GM12873 (cell line): ENCODE data around the gene KRT32.

Experiments used
- CTCF ChIP-seq: IDR thresholded peaks from 2 replicates; pipeline ENCODE4 v1.5.1; 2012; ENCODE audit warnings: low read depth, mild to moderate bottlenecking, moderate library complexity, low read length, control low read depth; ENCODE audit not compliant: insufficient read depth; ENCODE audit errors: missing control alignments

Gene KRT32

DNA sequence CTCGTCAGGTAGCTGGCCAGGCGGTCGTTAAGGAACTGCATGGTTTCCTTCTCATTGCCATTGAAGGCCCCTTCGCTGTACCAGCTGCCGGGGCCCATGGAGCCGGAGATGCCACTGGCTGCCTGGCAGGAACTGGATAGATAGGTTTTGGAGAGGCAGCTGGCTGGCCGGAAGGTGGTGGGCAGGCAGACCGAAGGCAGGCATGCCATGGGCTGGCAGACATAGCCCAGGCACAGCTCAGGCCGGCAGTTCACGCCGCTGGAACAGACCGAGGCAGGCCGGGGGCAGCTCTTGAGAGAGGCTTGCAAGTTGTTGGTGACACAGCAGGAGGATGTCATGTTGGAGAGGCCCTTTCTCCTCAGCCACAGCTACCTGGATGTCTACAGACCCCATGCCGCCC, at the start of gene KRT32:
TSS of gene KRT32 (minus strand) at position 399 of the 400 bp plus-strand sequence. CDS start at position 338, 61 bp downstream.
- TF ChIP-seq CTCF = no peak

GRCh38 chr17:41516830-41517283, 49.7 kb upstream of the KRT32 start:
- no peak for TF ChIP-seq CTCF

- no peak for TF ChIP-seq CTCF
Measured at GRCh38 chr17:41516147-41516829, 49.1 kb upstream of the KRT32 start.

DNA sequence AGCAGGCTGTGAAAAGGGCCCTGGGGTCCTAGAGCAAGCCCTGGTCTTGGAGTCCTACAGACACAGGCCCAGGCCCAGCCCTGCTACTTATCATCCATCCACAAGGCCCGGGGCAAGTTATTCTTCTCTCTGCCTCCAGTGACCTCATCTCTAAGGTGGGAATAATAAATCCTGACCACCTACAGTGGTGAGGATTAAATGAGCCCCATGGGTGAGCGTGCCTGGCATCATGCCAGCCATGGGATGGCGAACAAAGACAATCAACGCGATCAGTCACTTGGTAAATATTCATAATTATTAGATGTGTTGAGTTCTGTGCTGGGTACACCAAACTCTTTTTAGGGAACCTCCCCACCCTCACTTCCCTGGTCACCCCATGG, 46.0 kb upstream of the KRT32 start:
- TF ChIP-seq CTCF = no peak

- no peak for TF ChIP-seq CTCF
Measured at GRCh38 chr17:41512546-41513167, 45.5 kb upstream of the KRT32 start.

GRCh38 chr17:41511716-41512115, 44.5 kb upstream of the KRT32 start:
- no peak for TF ChIP-seq CTCF

DNA sequence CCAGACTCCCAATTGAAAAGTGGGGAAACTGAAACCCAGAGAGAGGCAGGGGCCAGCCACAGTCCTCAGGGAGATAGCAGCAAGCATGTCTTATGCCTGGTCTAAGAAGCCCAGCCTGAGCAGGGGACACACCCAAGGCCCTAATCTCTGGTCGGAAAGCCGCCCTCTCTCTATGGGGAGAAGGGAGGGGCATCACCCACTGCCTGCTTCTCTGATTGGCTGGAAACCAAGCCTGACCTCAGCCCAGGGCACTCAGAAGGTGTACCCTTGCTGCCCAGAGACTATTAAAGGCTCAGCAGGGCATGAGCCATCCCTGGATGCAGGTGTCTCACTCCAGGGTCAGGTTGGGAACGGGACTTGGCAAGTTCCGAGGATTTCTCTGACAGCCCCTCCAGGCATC, 43.9 kb upstream of the KRT32 start:
- TF ChIP-seq CTCF = no peak
